GM10266 (cell line): ENCODE data around the gene OR2T6.
A peak's percentile ranks its signal among the peaks of the same experiment; 100 is the strongest.

Experiments
- DNase-seq: peaks from one replicate; pipeline ENCODE4 v3.0.0; 2012; ENCODE audit errors: extremely low spot score
- CTCF ChIP-seq: IDR thresholded peaks from 2 replicates; pipeline ENCODE4 v1.5.1; 2012; ENCODE audit warnings: mild to moderate bottlenecking, low read depth; ENCODE audit not compliant: control insufficient read depth, insufficient read depth; ENCODE audit errors: missing control alignments

Gene OR2T6

GRCh38 chr1:248373761-248374160, 1.8 kb upstream of the OR2T6 start:
- TF ChIP-seq CTCF, result no peak
- DNase-seq, result no peak

GRCh38 chr1:248376916-248377315, 1.4 kb downstream of the OR2T6 start:
- no peak for TF ChIP-seq CTCF
- DNase-seq, result no peak

GRCh38 chr1:248380854-248381253, 5.3 kb downstream of the OR2T6 start:
- no peak for TF ChIP-seq CTCF
- no peak for DNase-seq

GRCh38 chr1:248388426-248388825, 12.9 kb downstream of the OR2T6 start:
- no peak for DNase-seq
- no peak for TF ChIP-seq CTCF

GRCh38 chr1:248393050-248393449, 17.5 kb downstream of the OR2T6 start:
- no peak for TF ChIP-seq CTCF
- DNase-seq, result no peak

GRCh38 chr1:248402748-248403147, 27.2 kb downstream of the OR2T6 start, which contains the start of gene OR2T1:
Gene OR2T1 (plus strand): TSS chr1:248403048. CDS start chr1:248406148, 3,100 bp downstream.
- DNase-seq, result no peak
- TF ChIP-seq CTCF, result no peak

- peak; percentile 16 for DNase-seq
- TF ChIP-seq CTCF, result no peak
Observed at GRCh38 chr1:248404024-248404423, 28.5 kb downstream of the OR2T6 start.
